Activated naive CD8-positive, alpha-beta T cell (primary cell): Measurements from ENCODE around the gene ZP2.

Experiments used
- H3K27ac Mint-ChIP-seq: one replicate; pipeline ENCODE4 v1.8.0; 2021; ENCODE audit warnings: mixed read lengths
- H3K27me3 Mint-ChIP-seq: one replicate; pipeline ENCODE4 v1.8.0; 2021; ENCODE audit warnings: mixed read lengths
- H3K36me3 Mint-ChIP-seq: one replicate; pipeline ENCODE4 v1.8.0; 2021; ENCODE audit warnings: mixed read lengths
- H3K4me1 Mint-ChIP-seq: one replicate; pipeline ENCODE4 v1.8.0; 2021; ENCODE audit warnings: low read depth, mixed read lengths
- H3K4me3 Mint-ChIP-seq: one replicate; pipeline ENCODE4 v1.8.0; 2021; ENCODE audit warnings: mild to moderate bottlenecking, mixed read lengths
- H3K9me3 Mint-ChIP-seq: one replicate; pipeline ENCODE4 v1.8.0; 2021; ENCODE audit warnings: low read depth, mixed read lengths

The ZP2 gene

GRCh38 chr16:21169249-21169981, 42.0 kb downstream of the ZP2 start:
- Mint-ChIP-seq H3K27me3 (no peaks in the 10 kb centered on the region), H3K36me3 (peaks cover 16% of the 10 kb centered on the region), H3K4me1 (no peaks in the 10 kb centered on the region)

GRCh38 chr16:21167929-21168602, 43.3 kb downstream of the ZP2 start:
- peaks cover 16% of the 10 kb centered on the region for H3K36me3 Mint-ChIP-seq

More at GRCh38 chr16:21169249-21169981, 42.0 kb downstream of the ZP2 start:
- no peaks in the 10 kb centered on the region for H3K9me3 Mint-ChIP-seq
- H3K4me3 Mint-ChIP-seq, result no peak overlapping the region
- no peak overlapping the region for H3K27ac Mint-ChIP-seq

GRCh38 chr16:21167360-21167759, 44.0 kb downstream of the ZP2 start:
- Mint-ChIP-seq H3K9me3 (no peaks in the 10 kb centered on the region), H3K4me3 (no peak overlapping the region), H3K36me3 (peaks cover 11% of the 10 kb centered on the region), H3K27ac (no peak overlapping the region), H3K4me1 (no peaks in the 10 kb centered on the region), H3K27me3 (no peaks in the 10 kb centered on the region)

More at GRCh38 chr16:21167929-21168602, 43.3 kb downstream of the ZP2 start:
- no peaks in the 10 kb centered on the region for H3K4me1 Mint-ChIP-seq
- H3K9me3 Mint-ChIP-seq, result no peaks in the 10 kb centered on the region
- H3K27me3 Mint-ChIP-seq, result no peaks in the 10 kb centered on the region
- H3K27ac Mint-ChIP-seq, result no peak overlapping the region
- no peak overlapping the region for H3K4me3 Mint-ChIP-seq

DNA sequence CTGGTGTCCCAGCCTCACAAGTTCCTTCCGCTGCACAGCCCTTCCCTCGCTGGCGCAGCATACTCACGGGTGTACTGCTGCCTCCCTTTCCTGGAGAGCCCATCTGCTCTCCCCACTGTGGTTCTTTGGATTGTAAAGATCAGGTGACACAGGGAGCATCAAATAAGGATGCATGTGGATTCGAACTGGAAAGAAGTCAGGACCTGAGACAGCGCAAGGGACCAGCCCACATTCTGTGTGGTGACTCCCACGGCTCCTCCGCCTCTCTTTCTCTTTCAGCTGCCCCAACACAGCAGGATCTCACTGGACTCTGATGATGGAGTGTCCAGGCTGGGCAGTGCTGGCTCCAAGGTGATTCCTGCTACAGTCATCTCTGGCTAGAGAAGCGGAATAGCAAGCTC, 44.8 kb downstream of the ZP2 start:
- H3K27me3 Mint-ChIP-seq, result no peaks in the 10 kb centered on the region

DNA sequence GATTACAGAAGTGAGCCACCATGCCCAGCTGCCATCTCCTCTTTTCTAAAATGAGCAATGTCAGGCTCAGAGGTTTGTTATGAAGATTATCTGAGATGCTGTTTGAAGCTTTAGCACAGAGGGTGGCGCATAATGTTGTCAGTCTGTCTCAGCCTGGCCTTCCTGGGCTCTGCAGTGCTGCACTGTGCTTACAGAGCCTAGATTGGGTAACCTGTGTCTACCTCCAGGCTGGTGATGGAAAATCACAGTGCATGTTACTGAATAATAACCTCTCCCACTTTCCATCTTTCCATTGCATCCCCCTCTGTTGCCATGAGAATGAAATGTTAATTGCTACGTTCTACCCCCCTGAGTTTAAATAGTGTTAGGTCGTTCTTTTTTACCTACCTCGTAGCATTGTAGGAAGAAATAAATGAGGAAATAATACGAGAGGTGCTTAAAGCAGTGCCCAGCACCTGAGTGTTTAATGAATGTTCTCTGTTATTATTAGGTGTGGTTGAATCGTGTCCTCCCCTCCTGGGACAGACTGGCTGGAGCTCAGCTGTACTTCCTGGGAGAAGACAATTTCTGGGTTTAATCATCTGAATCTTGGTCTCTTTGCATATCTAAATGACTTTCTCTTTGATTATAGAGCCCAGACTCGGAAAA, 46.7 kb downstream of the ZP2 start:
- Mint-ChIP-seq H3K4me1 (peaks cover 5% of the 10 kb centered on the region), H3K4me3 (no peak overlapping the region), H3K27ac (no peak overlapping the region), H3K9me3 (no peaks in the 10 kb centered on the region), H3K36me3 (peaks cover 9% of the 10 kb centered on the region), H3K27me3 (no peaks in the 10 kb centered on the region)

More for the DNA sequence above, 44.8 kb downstream of the ZP2 start:
- no peaks in the 10 kb centered on the region for H3K9me3 Mint-ChIP-seq
- H3K27ac Mint-ChIP-seq, result no peak overlapping the region
- H3K4me3 Mint-ChIP-seq, result no peak overlapping the region
- H3K4me1 Mint-ChIP-seq, result no peaks in the 10 kb centered on the region
- H3K36me3 Mint-ChIP-seq, result peaks cover 11% of the 10 kb centered on the region

- Mint-ChIP-seq H3K9me3 (no peaks in the 10 kb centered on the region), H3K36me3 (peaks cover 9% of the 10 kb centered on the region), H3K27ac (no peak overlapping the region), H3K27me3 (no peaks in the 10 kb centered on the region), H3K4me3 (no peak overlapping the region), H3K4me1 (peaks cover 11% of the 10 kb centered on the region)
These were observed 47.8 kb downstream of the ZP2 start for GRCh38 chr16:21163576-21163975.

- H3K9me3 Mint-ChIP-seq, result no peaks in the 10 kb centered on the region
- no peak overlapping the region for H3K27ac Mint-ChIP-seq
- no peak overlapping the region for H3K4me3 Mint-ChIP-seq
- peaks cover 9% of the 10 kb centered on the region for H3K36me3 Mint-ChIP-seq
- peaks cover 16% of the 10 kb centered on the region for H3K4me1 Mint-ChIP-seq
- no peaks in the 10 kb centered on the region for H3K27me3 Mint-ChIP-seq
These were observed 48.7 kb downstream of the ZP2 start for GRCh38 chr16:21162661-21163151.

DNA sequence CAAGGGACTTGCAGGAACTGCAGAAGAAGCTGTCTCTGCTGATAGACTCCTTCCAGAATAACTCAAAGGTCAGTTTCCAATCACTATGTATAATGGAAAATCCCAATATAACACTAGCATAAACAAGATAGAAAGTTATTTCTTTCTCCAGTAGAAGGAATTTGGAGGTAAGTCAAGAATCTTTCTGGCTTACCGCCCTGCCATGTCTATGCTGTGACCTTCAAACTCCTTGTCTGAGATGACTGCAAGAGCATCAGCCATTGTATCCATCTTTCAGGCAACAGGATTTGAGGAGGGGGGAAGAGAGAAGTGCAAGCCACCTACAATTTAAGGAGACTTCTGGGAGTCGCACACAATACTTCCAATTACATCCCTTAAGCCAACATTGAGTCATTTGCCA, 50.2 kb downstream of the ZP2 start:
- H3K4me1 Mint-ChIP-seq, result peaks cover 19% of the 10 kb centered on the region
- H3K36me3 Mint-ChIP-seq, result peaks cover 4% of the 10 kb centered on the region
- no peak overlapping the region for H3K4me3 Mint-ChIP-seq
- no peak overlapping the region for H3K27ac Mint-ChIP-seq
- no peaks in the 10 kb centered on the region for H3K9me3 Mint-ChIP-seq
- H3K27me3 Mint-ChIP-seq, result no peaks in the 10 kb centered on the region

DNA sequence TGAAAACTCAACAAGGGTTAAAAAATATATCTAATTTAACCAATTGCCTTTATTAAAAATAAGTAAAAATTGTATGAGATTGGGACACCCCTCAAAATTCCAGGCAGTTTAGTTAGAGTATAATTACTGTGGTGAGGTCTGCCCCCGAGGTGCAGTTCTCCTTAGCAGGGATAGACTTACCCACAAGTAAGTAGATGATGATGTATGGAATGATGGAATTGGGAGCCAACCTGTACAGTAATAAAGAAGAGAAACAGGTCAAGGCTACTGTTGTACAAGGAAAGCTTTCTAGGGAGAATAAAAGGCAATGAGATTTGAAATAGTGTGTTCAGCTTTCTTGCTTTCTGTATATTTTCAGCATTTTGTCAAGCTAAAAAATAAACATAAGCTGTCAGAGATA, 51.1 kb downstream of the ZP2 start:
- no peaks in the 10 kb centered on the region for H3K27me3 Mint-ChIP-seq
- H3K36me3 Mint-ChIP-seq, result peaks cover 4% of the 10 kb centered on the region
- peaks cover 19% of the 10 kb centered on the region for H3K4me1 Mint-ChIP-seq
- no peaks in the 10 kb centered on the region for H3K9me3 Mint-ChIP-seq
- no peak overlapping the region for H3K27ac Mint-ChIP-seq
- H3K4me3 Mint-ChIP-seq, result no peak overlapping the region

DNA sequence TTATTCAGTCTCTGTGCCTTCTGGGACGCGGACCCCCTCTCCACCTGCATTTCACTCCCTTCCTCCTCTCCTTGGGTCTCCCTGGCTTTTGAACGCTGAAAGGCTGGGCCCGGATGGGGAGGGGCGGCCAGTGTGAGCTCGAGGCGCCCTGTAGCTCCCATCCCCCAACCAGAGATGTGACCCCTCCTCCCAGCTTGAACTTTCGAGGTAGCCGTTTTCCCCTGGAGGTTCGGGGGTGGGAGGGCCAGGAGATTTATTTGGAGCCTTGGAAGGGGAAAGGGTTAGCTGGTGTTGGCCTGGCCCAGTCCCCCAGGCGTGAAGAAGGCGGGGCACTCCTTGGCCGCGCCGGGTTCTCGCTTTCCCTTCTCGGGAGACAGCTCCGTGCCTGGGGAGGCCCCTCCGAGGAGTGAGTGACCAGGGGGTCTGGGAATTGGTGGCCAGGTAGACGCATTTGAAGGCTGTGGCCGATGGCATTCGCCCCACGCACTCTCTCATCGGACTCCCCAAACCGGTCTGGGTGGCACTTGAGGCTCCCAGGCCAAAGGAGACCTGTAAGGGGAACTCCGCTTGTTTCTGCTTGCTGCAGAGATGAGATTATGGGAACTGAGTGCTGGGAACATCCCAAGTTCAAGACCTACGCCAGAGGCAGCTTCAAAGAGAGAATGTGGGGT, 52.0 kb downstream of the ZP2 start:
- H3K27me3 Mint-ChIP-seq, result no peaks in the 10 kb centered on the region
- H3K4me1 Mint-ChIP-seq, result peaks cover 19% of the 10 kb centered on the region
- H3K36me3 Mint-ChIP-seq, result no peaks in the 10 kb centered on the region
- H3K4me3 Mint-ChIP-seq, result peak overlapping the region; percentile 88
- no peaks in the 10 kb centered on the region for H3K9me3 Mint-ChIP-seq
- H3K27ac Mint-ChIP-seq, result no peak overlapping the region

GRCh38 chr16:21158208-21159110, 52.9 kb downstream of the ZP2 start, which contains the start of gene LDAF1:
TSS of gene LDAF1 (plus strand) at chr16:21158674. CDS start at chr16:21161183, 2,509 bp downstream.
- H3K27me3 Mint-ChIP-seq, result no peaks in the 10 kb centered on the region
- no peaks in the 10 kb centered on the region for H3K9me3 Mint-ChIP-seq
- peak within 1 kb of the TSS; percentile 88 for H3K4me3 Mint-ChIP-seq
- peak within 1 kb of the TSS; percentile 34 for H3K27ac Mint-ChIP-seq
- H3K36me3 Mint-ChIP-seq, result no peaks in the 10 kb centered on the region
- H3K4me1 Mint-ChIP-seq, result peaks cover 19% of the 10 kb centered on the region

DNA sequence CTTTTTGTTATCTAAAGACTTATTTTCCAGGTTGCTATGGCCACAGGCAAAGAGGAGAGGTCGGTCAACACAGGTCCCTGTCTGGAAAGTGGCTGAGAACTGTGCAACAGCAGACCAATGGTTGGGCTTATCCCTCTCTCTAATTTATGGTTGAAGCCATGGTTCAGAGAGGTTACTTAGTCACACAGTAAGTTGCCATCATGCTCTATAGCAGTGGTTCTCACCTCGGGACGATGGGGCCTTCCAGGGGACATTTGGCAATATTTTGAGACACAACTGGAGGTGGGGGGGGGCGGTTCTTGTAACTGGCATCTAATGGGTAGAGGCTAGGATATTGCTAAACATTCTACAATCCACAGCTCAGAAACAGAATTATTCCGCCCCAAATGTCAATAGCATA, 53.7 kb downstream of the ZP2 start:
- H3K9me3 Mint-ChIP-seq, result no peaks in the 10 kb centered on the region
- H3K27ac Mint-ChIP-seq, result peak overlapping the region; percentile 34
- no peaks in the 10 kb centered on the region for H3K36me3 Mint-ChIP-seq
- H3K4me1 Mint-ChIP-seq, result peaks cover 19% of the 10 kb centered on the region
- H3K27me3 Mint-ChIP-seq, result no peaks in the 10 kb centered on the region
- peak overlapping the region; percentile 88 for H3K4me3 Mint-ChIP-seq

- Mint-ChIP-seq H3K9me3 (no peaks in the 10 kb centered on the region), H3K4me3 (no peak overlapping the region), H3K27me3 (no peaks in the 10 kb centered on the region), H3K27ac (no peak overlapping the region), H3K36me3 (no peaks in the 10 kb centered on the region), H3K4me1 (peaks cover 19% of the 10 kb centered on the region)
These were observed 54.5 kb downstream of the ZP2 start for GRCh38 chr16:21156767-21157467.
